NCI-H345 treated with DMSO at 0.1 percent for 48 hours (cell line): ENCODE measurements around the gene GRB10.

Source experiments
- DNase-seq: peaks from one replicate; lab custom pipeline; 2025; ENCODE audit not compliant: unreplicated experiment; lab: John Stamatoyannopoulos, UW

Gene GRB10

DNA sequence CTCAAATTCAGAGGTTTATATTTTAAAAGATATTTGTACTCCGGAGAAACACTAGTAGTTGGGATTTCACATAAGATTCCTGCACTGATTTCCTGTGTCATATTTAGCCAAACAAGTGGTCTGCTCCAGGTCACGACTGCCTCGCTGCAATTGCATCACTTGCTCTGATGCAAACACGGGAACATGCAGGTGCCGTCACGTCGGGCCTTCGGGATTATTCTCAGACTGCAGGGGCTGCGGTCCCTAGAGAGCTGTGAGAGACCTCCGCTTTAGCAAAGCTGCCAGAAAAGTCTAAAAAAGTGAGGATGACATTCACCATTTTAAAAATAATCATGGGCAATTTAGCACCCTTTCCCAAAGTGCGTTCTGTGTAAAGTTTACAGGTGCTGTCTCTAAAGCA, 124.0 kb downstream of the GRB10 start:
- DNase-seq, result no peak

DNA sequence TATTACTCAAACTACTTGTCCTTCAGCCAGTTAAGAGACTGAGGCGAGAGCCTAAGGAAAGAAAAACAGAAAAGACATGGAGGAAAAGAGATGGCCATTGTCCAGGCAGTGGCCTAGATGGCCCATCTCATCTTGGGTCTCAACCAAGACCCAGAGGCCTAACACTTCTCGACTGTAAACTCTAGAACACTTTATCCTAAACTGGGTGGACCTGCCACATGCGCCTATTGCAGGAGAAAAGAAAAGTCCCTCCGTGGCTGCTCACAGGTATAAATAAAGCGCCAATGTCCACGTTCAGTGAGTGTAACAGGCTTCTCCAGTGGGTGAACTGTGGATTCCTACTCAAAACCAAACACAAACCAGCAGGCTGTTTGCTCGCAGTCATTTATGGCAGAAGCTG, 124.8 kb downstream of the GRB10 start:
- DNase-seq, result no peak

DNA sequence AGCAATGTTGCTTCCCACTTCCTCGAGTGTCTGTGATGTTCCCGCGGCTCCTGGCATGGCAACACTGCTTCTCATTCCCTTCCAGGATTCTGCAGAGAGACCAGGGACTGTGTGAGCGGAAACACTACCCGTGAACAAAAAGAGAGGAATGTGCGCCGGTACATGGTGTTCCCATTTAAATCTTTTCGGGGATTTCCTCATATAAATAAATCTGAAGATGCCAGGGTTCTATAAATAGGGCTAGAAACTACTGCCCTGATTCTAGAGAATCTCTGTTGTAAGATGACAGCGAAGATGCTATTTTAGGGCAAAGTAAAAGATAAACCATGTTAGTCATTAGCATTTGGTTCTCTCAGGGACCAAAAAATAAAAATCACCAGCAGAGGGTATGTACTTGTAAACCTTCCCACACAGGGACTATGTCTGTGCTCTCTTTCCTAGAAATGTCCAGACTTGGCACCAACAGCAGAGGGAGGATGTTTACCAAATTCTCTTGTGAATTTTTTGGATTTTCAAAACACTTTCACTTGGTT, 125.3 kb downstream of the GRB10 start:
- no peak for DNase-seq

DNA sequence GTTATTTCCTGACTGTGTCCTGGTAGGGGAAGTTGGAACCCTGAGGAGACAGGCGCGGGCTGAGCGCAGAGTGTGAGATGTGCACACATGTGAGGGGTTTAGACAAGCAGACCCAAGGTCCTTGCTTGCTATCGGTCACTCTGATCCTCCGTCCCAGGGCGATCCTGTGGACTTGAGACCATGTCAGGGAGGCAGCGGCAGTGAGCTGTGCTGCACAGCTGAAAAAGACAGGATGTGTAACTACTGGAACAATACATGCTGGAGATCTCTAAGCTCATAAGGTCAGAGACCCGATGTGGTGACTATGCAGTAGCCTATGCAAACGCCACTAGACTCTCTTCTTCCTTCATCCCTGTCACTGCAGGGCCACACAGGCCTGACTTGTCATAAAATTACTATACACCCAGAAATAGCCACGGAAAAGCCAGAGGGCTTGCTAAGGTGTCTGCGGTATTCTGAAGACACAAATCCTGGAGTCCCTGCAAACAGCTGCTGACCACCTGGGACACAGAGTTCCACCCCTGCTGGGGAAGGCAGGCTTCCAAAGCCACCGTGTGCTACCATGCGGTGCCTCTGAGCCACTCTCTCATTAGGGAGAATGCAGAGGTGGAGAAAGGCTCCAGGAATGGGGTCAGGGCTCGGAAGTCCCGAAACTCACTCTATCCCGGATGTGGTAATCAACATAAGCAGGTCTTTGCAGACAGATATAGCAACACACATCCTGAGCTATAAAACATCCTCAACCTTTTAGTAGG, 126.4 kb downstream of the GRB10 start:
- DNase-seq, result no peak

DNA sequence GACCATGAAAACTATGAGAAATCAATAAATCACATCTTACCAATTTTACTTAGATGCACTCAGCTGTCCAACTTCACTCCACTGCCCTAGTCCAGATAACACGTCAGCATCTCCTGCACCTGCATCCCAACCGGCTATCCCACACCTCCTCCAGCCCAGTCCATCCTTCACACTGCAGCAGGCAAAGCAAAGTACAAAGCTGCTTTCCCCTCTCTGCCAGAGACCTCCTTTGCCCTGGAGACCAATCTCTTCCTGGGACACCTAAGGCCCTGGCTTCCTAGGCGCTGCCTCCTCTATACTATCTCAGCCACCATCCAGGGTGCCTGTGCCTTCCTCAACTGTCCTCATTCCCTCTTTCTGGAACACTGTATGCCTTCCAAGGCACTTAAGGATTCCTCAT, 127.2 kb downstream of the GRB10 start:
- no peak for DNase-seq

DNA sequence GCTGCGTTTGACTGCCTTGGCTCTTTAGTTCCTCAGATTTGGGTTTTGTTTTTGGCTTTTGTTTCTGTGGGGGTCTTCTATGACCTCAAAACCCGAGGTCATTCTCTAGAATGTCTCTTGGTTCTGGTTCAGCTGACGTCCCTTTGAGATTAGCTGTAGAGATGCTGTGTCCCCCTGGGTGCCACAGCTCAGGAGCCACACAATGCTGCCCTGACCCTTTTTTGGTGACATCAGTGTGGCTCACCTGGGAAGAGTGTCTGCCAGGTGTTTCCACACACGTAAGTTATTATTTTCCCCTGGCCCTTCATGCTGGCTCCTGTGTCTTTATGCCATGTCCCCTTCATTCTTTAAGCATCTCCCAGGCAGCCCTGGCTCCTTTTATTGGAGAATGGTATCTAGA, 127.7 kb downstream of the GRB10 start:
- no peak for DNase-seq

DNA sequence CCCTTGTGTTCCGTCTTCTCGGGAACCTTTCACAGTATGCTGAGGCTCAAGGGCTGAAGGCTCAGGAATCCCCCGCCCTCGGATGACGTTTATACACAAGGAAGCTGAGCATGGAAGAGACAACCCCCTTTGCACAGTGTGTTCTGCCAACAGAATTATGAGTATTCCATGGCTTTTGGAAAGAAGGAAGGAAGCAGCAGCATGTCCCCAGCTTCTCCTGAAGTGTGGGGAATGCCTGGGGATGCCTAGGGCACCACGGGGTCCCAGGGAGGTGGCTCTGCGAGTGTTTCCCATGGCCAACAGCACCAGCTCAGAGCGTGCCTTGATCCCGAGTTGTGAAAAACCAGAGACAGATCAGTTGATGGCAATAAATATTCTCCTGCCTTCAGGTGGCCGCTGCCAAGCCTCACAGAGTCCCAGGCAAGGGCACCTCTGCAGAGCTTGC, 128.7 kb downstream of the GRB10 start:
- no peak for DNase-seq

DNA sequence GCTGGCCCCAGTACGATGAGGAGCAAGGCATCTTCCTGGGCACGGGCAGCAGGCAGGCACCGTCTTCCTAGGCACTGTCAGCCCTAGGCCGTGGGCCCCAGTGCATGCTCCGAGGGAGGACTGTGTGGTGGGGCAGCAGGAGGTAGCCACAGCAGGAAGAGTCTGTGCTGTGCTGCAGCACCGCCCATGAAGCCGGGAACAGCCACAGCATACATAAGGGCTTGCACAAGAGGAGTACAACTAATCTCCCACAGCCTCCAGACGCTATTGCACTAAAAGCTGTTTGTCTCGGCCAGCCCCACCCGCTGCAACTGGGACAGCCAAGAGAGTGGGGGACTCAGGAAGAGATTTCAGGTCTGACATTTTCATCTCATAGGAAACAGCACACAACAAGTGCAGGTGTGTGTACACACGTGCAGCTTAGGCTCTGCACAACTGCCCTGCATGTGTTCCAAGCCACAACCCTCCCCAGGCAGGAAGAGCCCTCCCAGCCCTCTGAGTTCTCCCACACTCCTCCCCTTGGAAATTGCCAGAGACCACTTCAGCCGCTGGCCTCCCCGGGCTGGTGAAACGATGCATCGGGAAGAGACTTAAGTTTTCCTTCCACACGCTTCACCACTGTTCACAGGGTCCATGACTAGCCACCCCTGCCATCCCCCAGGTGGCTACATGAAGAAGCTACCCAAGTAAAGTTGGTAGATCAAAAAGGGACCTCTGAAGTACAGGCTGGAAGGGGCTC, 129.4 kb downstream of the GRB10 start:
- DNase-seq, result no peak

DNA sequence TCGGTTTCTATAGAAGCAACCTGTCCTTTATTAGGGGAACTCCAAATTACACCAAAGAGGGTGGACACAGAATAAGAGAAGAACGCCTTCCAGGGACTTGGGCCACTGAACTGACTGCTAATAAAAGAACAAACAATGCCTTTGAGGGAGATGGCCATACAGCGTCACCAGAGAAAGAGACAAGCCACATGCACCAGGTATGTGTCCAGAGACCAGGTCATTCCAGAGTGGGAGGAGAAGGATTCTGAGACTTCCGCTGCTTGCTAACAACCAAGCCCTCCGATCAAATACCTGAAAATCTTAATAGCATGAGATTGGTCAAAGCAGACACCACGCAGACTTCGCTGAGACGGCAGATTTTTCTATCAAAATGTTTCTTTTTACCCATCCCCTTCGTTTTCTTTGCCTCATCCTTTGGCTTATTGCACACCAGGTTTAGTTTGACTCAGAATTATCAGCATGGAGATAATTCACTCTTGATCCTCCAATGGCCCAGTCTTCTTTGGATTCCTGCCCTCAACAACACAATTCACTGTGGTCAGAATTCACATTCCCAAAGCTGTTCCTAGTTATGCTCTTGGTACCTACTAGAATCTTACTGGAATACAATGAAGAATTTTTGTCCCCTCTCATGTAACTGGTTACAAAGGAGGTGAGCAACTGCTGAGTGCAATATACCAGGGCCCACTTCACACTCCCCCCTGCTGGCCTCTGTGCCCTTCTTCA, 130.1 kb downstream of the GRB10 start:
- DNase-seq, result no peak

DNA sequence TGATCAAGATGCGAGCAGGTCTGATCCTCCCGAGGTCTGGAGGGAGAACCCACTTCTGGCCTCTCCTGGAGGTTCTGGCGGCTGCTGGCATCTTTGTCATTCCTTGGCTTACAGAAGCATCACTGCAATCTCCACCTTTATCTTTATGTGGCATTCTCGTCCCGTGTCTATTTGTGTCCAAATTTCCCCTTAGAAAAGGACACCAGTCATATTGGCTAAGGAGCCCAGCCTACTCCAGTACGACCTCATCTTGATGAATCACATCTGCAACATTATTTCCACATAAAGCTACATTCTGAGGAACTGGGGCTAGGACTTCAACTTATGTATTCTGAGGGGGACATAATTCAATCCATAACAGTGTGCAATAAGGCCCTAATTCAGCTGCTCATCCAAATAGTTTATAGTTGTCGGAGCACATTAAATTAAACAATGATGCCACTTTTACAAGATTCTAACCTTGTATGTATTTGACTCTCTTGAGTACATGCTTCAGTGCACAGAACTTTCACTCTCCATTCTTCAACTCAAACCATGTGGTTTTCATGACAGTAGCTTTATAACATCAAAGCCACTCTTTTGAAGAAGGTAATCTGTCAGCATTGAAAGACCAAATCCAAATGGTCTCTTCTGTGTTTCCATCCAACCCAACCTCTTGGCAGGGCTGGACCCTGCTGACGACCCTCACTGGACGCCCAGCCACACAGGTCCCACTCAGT, 131.3 kb downstream of the GRB10 start:
- DNase-seq, result no peak

DNA sequence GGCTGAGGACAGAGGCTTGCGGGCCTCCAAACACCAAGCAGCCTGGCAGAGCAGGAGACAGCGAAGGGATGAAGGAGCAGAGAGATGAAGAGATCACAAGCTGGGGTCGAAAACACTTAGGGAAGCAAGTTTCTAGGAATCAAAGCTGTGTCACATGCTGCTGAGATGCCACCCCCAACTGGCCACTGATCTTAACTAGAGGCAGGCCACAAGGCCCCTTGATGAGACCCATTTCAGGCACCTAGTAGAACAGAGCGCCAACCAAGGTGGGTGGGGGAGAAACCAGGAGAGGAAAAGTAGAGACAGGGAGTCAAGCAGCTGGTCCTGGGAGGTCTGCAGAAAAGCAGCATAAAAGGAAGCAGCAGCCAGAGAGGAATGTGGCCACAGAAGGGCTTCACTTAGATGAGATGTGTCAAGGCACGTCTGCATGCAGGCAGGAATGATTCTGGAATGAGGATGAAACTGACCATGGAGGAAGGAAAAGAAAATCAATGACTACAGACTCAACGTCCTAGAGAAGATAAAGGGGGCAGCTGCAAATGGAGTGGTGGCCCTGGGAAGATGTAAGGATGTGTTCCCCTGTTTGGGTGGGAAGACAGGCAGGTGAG, 132.5 kb downstream of the GRB10 start:
- no peak for DNase-seq

DNA sequence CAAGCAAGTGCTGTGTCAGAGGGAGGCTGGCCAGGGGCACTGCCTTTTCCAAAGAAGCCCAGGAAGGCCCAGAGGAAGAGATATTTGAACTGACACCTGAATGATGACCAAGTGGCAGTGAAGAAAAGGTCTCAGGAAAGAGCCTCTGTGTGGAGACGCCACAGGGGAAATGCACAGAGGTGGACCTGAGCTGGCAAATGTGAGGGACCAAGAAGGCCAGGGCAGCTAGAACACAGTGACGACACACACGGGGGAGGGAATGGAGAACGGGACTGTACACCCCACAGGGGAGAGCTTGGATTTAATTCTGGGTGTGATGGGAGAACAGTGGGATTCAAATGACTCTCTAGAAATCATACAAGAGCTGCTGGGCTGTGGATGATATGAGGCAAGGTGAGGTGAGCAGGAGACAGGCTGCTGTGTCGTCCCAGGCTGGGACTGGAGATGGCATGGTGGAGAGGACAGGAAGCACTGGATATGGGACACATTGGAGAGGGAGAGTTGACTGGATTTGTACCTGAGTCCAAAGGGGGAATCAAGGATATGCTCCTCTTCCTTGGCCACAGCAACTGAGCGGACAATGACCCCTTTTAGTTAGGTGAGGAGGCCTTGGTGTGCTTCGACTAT, 133.3 kb downstream of the GRB10 start:
- no peak for DNase-seq

DNA sequence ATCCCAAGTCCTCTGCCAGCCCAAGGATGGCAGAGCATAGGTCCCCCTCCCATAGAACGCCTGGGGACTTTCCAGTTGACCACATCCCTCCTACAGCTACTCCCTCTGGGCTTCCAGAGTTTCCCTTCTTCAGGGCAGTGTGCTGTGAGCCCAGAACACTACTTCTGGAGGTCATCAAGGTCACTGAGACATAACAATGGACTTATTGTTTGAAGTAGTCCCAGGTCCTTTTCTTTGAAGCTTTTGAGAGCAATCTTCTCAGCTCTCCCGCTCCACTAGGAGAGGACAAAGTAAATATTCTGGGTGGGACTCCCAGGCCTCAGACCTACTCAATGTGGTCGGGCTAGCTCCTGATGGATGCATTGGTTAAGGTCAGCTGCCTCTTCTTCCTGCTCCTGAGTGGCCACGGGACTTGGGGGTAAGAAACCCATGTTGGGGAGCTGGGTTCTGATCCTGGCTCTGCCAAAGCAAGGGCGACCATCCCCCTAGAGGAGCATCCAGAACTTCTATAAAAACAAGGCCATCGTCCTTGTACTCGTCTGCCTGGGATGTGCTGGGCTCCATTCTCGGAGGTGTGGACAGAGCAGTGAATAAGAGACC, 134.0 kb downstream of the GRB10 start:
- no peak for DNase-seq

DNA sequence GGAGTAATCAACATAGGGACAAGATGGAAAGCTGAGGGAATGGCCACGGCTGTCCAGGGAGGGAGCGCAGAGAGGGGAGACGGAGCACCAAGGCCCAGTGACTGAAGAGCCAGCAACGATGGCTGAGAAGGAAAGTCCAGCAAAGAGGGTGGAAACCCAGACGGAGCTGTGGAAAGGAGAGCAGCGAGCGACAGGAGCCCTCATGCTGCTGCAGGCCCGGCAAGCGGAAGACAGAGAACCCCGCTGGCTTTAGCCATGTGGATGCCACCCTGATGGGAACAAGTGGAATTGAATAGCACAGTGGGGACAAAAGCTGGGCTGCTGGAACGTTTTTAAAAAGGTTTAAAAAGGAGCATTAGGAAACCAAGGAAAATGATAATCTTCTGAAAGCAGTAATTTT, 134.6 kb downstream of the GRB10 start:
- DNase-seq, result no peak

DNA sequence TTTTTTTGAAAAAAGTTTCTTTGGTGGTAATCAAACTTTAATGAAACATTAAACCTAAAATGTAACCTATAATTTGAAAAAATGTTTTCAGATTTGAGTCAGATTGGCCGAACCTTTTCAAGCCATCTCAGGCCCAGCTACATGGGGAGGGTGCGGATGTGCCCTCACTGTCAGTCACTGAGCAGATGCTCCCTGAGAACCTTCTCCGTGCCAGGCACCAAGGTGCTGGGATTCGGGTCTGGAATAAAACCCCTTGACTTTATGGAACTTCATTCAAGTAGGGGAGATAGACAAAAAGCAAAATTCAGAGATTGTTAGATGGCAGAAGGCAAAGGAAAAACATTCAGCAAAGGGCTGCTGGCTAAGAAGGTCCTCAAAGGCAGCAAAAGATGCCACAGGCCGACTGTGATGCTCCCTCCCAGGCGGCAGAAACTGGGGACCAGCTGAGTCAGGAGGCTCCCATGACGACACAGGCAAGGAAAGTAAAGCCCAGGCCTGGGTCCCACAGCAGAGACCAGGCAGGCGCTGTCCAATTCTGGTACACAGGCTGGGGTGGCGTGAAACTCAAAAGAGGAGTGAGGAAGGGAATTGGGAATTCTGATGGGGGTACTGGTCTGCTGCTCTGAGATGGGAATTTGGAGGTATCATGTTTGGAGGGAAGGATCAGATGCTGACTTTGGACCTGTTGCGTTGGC, 135.3 kb downstream of the GRB10 start:
- no peak for DNase-seq

DNA sequence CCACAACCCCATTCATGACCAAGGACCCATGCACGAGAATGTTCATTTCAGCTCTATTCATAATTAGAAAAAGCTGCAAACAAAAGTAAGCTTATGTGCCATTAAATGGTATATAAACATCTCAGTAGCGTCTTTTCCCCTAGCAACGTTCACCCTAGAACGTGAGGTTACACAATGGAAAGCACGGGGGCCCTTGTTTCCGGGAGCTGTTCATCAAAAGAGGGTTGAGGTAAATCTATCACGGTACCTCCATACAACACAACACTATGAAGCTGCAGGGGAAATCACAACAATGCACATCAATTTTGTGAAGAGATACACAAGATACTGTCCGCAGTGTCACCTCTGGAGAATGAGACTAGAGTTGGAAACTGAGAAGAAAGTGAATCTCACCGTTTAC, 136.6 kb downstream of the GRB10 start:
- DNase-seq, result no peak

DNA sequence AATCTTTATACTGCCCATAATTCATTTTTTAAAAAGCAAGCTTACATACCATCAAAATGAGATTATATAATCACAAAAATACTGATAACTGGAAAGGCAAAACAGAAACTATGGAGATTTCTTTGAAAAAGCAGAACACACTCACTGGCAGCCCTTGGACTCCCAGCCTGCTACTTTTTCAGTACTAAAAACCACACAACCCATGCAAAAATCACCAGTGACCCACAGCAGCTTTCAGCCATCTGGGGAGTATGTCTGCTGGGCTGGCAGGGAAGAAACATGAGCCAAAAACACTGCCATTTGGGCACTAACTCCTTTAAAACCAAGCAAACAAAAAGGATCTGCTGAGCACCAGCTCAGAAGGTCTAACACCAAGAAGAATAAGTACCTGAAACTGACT, 137.5 kb downstream of the GRB10 start:
- DNase-seq, result no peak

DNA sequence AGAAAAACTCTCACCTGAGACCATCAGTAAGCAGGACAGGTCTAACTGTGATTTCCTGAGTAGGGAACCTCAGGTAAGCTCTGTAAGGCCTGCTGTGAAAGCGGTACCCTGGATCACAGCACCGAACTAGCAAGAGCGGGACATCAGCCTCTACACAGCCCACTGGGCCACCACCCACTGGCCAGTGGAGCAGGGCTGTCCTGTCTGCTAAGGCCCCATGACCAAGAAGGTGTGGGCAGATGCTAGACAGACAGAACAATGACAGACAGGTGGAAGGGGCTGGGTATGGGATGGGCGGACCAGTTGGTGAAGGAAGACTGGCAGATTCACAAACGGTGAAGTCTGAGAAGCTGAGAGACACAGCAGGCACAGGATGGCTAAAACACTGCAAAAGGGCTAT, 138.1 kb downstream of the GRB10 start:
- no peak for DNase-seq

DNA sequence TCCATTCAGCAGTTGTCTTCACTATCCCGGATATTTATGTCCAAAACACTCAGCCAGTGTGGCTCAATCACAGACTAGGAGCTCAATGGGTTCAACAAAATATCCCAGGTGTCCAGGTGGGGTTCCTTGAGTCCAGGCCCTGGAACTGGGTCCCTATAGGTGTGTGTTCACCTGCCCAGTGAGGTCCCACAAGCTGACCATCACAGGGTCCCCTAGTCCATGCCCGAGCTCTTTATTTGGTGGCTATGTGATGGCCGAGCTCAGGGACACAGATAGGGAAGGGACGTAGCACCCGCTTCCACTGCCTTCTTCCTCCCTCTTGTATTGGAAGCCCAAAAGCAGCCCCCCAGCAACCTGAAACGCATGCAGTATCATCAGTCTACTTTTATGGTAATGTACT, 138.6 kb downstream of the GRB10 start:
- no peak for DNase-seq
